ENCODE results near the gene ZNF726.

- TF ChIP-seq POLR2A (IDR thresholded peaks at IDR 0.05; ENCODE audit: low read length) = no peak
- TF ChIP-seq GATA1 (IDR thresholded peaks at IDR 0.05; ENCODE audit: low read depth, low read length) = no peak
Measured at GRCh38 chr19:23980805-23981204, 66.1 kb downstream of the ZNF726 start.

Measured in erythroblast (primary cell).